Measurements from ENCODE around the gene FAIM2. TPM values are rescaled to one million over a fixed set of nuclear protein-coding genes. Genes with fewer than 3 reads are reported as not detected.

FAIM2 gene
- total RNA-seq, 2 experiments from 2014 or later, result 0.17 to 0.42 TPM

DNA sequence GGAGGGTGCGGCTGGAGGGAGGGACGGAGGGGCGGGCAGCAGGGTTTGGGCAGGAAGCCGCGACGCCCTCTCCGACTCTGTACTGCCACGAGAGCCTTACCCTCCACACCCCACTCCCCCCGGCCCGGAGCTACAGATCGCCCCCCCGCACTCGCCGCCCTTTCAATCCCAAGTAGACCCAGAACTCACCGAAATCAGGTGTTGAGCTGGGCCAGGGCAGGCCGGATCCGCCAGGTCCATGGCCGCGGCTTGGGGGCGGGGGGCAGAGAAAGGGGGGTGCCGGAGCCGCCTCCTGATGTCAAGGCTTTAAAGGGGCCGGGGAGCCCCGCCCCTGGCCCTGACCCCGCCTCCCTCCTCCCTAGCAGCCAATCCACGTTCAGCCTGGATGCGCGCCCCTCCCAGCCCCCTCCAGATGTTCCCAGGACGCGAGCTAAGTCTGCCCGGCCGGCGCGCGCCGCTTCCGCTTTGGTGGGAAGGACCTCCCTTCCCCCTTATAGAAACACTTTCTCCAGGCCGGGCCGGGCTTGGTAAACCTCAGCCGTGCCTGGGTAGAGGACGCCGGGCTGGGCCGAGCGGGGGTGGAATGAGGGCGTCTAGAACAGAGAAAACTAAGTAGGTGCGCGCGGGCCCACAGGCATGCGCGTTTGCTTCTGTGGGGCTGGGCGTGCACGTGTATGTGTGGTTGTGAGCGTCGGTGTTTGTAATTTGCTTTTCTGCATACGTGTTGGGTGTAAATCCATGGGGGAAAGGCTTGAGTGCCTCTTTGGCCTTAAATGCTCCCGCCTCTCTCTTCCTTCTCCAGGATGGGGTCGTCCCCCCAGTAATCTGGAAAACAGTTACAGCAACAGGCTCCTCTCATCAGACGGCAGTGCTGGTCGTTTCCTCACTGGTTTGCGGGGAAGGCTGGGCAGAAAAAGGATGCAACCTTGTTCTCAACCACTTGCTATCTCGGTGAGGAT lies 75.3 kb downstream of the FAIM2 start, which contains the start of gene NCKAP5L:
Gene NCKAP5L, minus strand, starts transcription at position 281 of the 959 bp plus-strand sequence. CDS start 24,369 bp downstream, outside the sequence.
- CTCF ChIA-PET, result interaction anchor here (1.0 to 4.8 kb wide), 4 partner anchors 10 to 183 kb away, joined by 3 to 32 read pairs (median 10); partner anchors contain the start of gene TMBIM6
- Mint-ChIP-seq H3K27ac (peak within 1 kb of the TSS; percentile 86), H3K4me1 (ENCODE audit: low read depth) (peaks cover 27% of the 10 kb centered on the region), H3K27me3 (ENCODE audit: low read depth) (no peaks in the 10 kb centered on the region), H3K9me3 (no peaks in the 10 kb centered on the region), H3K36me3 (ENCODE audit: low read depth) (no peaks in the 10 kb centered on the region), H3K4me3 (peak within 1 kb of the TSS; percentile 92)
- DNase-seq, result peak; percentile 94
- intact Hi-C loops (cut with micrococcal nuclease), result loop anchor here (1.0 to 10.0 kb wide), 6 partner anchors 15 to 564 kb away; partner anchors contain the start of genes BCDIN3D, CERS5, PRPF40B and SPATS2

DNA sequence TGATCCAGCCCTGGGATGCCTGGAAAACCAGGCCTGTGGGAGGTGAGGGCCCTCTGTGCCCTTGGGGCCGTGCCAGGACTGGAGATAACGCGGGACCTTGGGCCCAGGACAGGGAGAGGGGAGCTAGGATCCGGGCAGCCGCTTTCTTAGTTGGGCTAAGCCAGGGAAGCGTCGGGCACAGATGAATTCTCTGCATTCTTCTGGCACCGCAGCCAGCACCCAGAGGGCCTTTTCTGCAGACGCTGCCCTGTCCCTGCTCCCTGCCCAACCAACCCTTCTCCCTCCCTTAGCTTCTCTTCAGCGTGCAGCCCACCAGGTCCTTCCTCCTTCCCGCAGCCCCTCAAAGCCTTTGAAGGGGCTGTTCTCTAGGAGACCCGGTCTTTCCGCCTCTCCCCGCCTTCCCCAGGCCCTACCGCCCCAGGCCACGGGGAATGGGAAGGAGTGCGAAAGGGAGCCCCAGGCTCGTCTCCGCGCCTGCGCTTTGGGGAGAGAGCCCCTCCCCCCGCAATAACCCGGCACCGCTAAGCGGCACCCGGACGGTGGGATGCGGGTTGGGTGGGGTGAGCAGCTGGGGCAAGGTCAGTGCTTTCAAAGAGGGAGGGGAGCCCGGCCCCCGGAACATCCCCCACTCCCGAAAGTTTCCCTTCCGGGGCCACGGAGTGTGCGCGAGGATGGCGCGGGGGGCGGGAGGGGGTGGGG lies 76.2 kb downstream of the FAIM2 start:
- Mint-ChIP-seq H3K27ac (no peak overlapping the region), H3K27me3 (ENCODE audit: low read depth) (no peaks in the 10 kb centered on the region), H3K36me3 (ENCODE audit: low read depth) (peaks cover 3% of the 10 kb centered on the region), H3K4me3 (peak overlapping the region; percentile 92), H3K9me3 (no peaks in the 10 kb centered on the region), H3K4me1 (ENCODE audit: low read depth) (peaks cover 31% of the 10 kb centered on the region)
- intact Hi-C loops (cut with micrococcal nuclease), result loop anchor here (1.0 to 10.0 kb wide), 6 partner anchors 16 to 563 kb away; partner anchors contain the start of genes BCDIN3D, CERS5, PRPF40B and SPATS2
- DNase-seq, result peak; percentile 35
- CTCF ChIA-PET, result interaction anchor here (0.5 to 4.8 kb wide), 6 partner anchors 11 to 552 kb away, joined by 3 to 32 read pairs (median 8); partner anchors contain the start of gene TMBIM6

DNA sequence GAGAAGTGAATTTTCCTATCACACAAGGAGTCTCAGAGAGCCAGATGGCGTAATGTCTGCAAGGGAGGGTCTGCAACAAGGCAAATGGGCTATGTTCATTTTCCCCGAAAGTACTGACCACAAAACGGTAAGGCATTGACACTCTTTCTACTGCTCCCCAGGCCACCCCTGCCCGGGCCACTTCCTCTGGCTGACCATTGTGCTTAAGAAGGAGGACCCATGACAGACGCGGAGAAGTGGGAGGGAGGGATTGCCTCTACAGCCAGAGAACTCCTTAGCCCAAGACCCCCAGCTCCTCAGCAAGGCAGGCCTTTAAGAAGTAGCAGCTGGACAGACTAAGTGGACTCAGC lies 76.7 kb downstream of the FAIM2 start:
- Mint-ChIP-seq H3K27me3 (ENCODE audit: low read depth) (no peaks in the 10 kb centered on the region), H3K4me3 (peak overlapping the region; percentile 69), H3K27ac (no peak overlapping the region), H3K9me3 (no peaks in the 10 kb centered on the region), H3K4me1 (ENCODE audit: low read depth) (peaks cover 34% of the 10 kb centered on the region), H3K36me3 (ENCODE audit: low read depth) (peaks cover 3% of the 10 kb centered on the region)
- intact Hi-C loops (cut with micrococcal nuclease), result loop anchor here (5.0 to 10.0 kb wide), 2 partner anchors 460 to 562 kb away; partner anchors contain the start of genes SPATS2 and TUBA1C
- no peak for DNase-seq
- CTCF ChIA-PET, result interaction anchor here (0.5 to 4.8 kb wide), 4 partner anchors 11 to 553 kb away, joined by 3 to 32 read pairs (median 8); partner anchors contain the start of gene TMBIM6

DNA sequence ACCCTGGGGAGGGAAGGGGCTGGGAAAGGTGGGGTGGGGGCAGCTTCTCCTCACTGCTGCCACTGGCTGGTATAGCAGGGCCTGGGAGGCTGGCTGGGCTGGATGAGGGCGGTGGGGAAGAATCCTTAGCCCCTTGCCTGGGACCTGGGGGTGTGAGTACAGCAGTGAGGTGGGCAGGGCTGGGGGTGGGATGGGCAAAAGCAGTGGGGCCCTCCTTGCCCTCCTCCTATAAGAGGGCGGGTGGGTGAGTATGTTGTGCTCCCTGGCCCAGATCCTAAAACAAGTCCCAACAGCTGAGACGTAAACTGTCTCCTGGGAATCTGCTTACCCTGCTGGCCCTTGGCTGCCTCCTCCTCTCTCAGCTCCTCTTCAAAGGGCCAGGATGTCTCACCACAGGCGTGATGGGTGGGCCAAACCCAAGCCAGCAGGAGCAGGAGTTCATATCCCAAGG lies 77.7 kb downstream of the FAIM2 start:
- DNase-seq, result no peak
- intact Hi-C loops (cut with micrococcal nuclease), result loop anchor here (5.0 to 10.0 kb wide), 2 partner anchors 459 to 561 kb away; partner anchors contain the start of genes SPATS2 and TUBA1C
- Mint-ChIP-seq H3K9me3 (no peaks in the 10 kb centered on the region), H3K27me3 (ENCODE audit: low read depth) (no peaks in the 10 kb centered on the region), H3K27ac (no peak overlapping the region), H3K4me1 (ENCODE audit: low read depth) (peaks cover 44% of the 10 kb centered on the region), H3K4me3 (peak overlapping the region; percentile 69), H3K36me3 (ENCODE audit: low read depth) (peaks cover 3% of the 10 kb centered on the region)
- CTCF ChIA-PET, result interaction anchor here (1.6 to 4.8 kb wide), 2 partner anchors 12 to 85 kb away, joined by 3 to 32 read pairs; partner anchors contain the start of gene TMBIM6

DNA sequence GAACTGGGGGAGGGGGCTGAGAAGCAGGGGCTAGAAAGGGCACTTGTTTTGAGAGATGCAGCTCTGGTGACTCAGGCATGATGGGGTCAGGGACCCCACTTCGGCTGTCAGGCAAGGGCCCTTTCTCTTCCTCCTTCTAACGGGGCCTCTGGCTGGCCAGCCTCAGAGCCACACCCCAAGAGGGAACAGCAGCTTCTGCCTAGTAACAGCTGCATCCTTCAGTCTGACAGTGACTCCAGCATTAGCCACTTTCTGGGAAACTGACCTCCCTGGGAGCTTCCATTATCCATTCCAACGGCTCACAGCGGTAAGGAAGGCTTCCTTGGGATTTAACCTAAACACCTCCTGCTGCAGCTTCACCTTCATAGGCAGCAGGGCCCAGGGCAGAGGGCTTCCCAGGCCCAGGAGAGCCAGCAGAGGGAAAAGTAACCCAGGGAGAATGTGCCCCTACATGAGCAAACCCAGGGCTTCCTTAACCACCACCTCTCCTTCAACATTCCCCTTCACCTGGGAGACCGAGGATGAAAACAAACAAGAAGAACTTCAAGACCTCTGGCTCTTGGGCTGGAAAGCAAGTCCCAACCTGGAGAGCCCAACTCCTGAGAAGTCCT lies 78.2 kb downstream of the FAIM2 start:
- Mint-ChIP-seq H3K4me1 (ENCODE audit: low read depth) (peaks cover 47% of the 10 kb centered on the region), H3K36me3 (ENCODE audit: low read depth) (peaks cover 3% of the 10 kb centered on the region), H3K9me3 (no peaks in the 10 kb centered on the region), H3K27me3 (ENCODE audit: low read depth) (no peaks in the 10 kb centered on the region), H3K4me3 (no peak overlapping the region), H3K27ac (no peak overlapping the region)
- intact Hi-C loops (cut with micrococcal nuclease), result loop anchor here (5.0 to 10.0 kb wide), 2 partner anchors 458 to 561 kb away; partner anchors contain the start of genes SPATS2 and TUBA1C
- DNase-seq, result no peak
- CTCF ChIA-PET, result no interaction called here

DNA sequence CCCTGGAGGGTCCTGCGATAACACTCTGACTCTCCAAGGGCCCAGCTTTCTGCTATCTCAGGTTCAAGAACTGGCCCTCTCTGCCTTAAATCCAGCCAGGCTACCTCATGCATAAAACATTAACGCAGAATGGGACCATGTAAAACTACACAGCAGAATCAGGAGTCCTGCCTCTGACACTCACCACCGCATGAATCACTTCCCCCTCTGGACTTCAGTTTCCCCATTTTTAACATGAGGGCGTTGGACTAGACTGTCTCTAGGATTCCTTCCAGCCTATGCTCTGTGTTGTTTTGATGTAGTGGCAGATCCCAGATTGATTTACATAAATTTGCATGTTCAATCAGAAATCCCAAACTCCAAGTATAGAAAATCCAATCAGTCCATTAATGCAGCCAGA lies 78.8 kb downstream of the FAIM2 start:
- Mint-ChIP-seq H3K36me3 (ENCODE audit: low read depth) (peaks cover 3% of the 10 kb centered on the region), H3K4me3 (no peak overlapping the region), H3K4me1 (ENCODE audit: low read depth) (peaks cover 47% of the 10 kb centered on the region), H3K27me3 (ENCODE audit: low read depth) (no peaks in the 10 kb centered on the region), H3K9me3 (no peaks in the 10 kb centered on the region), H3K27ac (no peak overlapping the region)
- CTCF ChIA-PET, result no interaction called here
- DNase-seq, result no peak
- intact Hi-C loops (cut with micrococcal nuclease), result loop anchor here (5.0 to 10.0 kb wide), 2 partner anchors 458 to 560 kb away; partner anchors contain the start of genes SPATS2 and TUBA1C

DNA sequence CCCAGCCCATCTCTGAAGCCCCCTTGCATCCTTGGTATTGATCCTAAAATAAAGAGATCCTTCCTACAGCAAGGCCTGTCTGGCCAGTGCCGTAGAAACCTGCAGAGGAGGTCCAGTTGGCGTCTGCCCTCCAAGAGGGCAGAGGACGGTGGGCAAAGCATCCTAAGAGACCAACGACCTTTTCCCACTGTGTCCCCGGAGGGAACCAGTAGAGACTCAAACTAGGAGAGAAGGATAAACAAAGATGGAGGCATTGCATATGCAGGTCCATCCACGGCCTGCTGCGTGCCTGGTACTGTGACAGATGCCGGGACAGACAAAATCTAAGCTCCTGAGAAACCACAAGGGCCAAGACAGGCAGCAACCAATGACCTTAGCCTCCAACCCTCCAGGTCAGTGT lies 79.3 kb downstream of the FAIM2 start:
- H3K4me1 Mint-ChIP-seq (ENCODE audit: low read depth), result peaks cover 47% of the 10 kb centered on the region
- CTCF ChIA-PET, result no interaction called here

DNA sequence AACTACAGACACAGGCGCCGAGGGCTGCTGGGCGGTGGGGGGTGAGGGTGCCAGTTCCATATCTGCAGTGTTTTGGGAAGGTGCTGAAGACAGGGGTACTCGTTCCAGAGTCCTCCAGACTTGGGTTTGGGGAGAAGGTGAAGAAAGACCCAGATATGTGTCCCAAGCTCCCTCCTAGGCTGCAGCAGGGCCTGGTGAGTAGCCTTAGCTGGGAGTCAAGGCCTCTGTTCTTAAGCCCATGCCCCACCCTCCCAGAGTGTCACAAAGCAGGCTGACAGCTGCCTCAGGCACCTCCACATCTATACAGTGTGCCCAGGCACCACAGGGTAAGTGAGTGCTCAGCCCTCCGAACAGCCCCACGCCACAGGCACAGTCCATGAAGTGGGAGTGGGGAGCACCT lies 79.7 kb downstream of the FAIM2 start:
- Mint-ChIP-seq H3K27me3 (ENCODE audit: low read depth) (no peaks in the 10 kb centered on the region), H3K36me3 (ENCODE audit: low read depth) (peaks cover 3% of the 10 kb centered on the region), H3K4me1 (ENCODE audit: low read depth) (peaks cover 42% of the 10 kb centered on the region), H3K9me3 (no peaks in the 10 kb centered on the region), H3K4me3 (no peak overlapping the region), H3K27ac (no peak overlapping the region)
- no peak for DNase-seq
- CTCF ChIA-PET, result no interaction called here
- intact Hi-C loops (cut with micrococcal nuclease), result loop anchor here (10.0 kb wide), 1 partner anchor 559 kb away; the partner anchor contains the start of gene TUBA1C

More for the DNA sequence above, 79.3 kb downstream of the FAIM2 start:
- Mint-ChIP-seq H3K4me3 (no peak overlapping the region), H3K27ac (no peak overlapping the region), H3K36me3 (ENCODE audit: low read depth) (peaks cover 3% of the 10 kb centered on the region), H3K9me3 (no peaks in the 10 kb centered on the region), H3K27me3 (ENCODE audit: low read depth) (no peaks in the 10 kb centered on the region)
- DNase-seq, result no peak
- intact Hi-C loops (cut with micrococcal nuclease), result loop anchor here (10.0 kb wide), 1 partner anchor 560 kb away; the partner anchor contains the start of gene TUBA1C

DNA sequence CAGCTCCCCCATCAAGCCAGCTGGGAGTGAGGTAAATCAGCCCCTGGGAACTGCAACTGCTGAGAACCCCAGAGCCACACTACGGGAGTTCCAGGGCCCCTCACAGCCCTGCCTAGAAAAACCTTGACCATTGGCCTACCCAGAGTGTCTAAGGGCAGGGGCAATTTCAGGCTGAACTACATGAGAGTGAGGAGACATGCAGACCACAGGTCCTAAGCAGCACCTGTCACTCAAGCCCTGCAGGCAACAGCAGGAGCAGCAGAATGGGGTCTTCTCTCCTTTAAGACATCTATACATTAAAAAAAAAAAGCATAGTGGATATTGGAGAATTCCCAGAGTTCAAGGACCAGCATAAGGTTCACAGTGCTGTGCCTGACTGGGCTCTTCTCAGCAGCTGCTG lies 80.3 kb downstream of the FAIM2 start:
- DNase-seq, result no peak
- intact Hi-C loops (cut with micrococcal nuclease), result loop anchor here (10.0 kb wide), 1 partner anchor 559 kb away; the partner anchor contains the start of gene TUBA1C

DNA sequence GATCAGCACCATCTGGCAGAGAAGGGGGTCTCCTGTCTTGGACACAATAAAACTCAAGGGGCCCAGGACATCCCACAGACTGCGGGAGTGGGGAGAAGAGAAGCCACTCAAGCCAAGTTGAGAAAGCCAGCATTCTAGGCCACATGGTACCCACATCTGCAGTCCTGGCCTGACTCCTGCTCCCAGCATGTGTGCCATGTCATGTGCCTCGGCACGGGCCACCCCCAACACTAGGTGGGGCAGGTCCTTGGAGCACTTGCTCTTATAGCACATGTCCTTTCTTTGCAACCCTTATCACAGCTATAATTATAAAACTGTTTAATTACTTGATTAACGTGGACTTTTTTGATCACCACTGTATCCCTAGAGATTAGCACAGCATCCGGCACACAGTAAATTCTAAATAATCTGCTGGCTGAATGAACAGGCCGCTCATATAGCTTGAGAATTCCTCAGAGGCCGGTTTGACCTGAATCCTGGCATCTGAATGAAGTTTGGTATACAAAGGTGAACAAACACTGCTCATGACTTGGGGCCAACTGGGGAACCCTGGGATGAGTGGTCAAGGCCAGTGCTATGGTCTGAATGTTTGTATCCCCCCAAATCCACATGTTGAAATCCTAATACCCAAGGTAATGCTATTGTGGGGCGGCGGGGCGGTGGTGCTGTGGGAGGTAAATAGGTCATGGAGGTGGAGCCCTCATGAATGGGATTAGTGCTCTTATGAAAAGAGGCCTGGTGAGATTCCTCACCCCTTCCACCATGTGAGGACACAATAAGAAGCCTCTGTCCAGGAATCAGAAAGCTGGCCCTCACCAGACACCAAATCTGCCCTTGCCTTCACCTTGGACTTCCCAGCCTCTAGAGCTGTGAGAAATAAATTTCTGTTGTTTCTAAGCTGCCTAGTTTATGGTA lies 82.1 kb downstream of the FAIM2 start:
- H3K4me3 Mint-ChIP-seq, result no peak overlapping the region
- H3K4me1 Mint-ChIP-seq (ENCODE audit: low read depth), result peaks cover 29% of the 10 kb centered on the region
- CTCF ChIA-PET, result interaction anchor here (0.7 to 2.9 kb wide), 4 partner anchors 26 to 80 kb away, joined by 3 to 13 read pairs (median 6); partner anchors contain the start of gene TMBIM6
- H3K9me3 Mint-ChIP-seq, result no peaks in the 10 kb centered on the region
- H3K36me3 Mint-ChIP-seq (ENCODE audit: low read depth), result peaks cover 3% of the 10 kb centered on the region
- DNase-seq, result peak; percentile 28
- no peaks in the 10 kb centered on the region for H3K27me3 Mint-ChIP-seq (ENCODE audit: low read depth)
- intact Hi-C loops (cut with micrococcal nuclease), result loop anchor here (10.0 kb wide), 1 partner anchor 557 kb away; the partner anchor contains the start of gene TUBA1C
- peak overlapping the region; percentile 62 for H3K27ac Mint-ChIP-seq

More for the DNA sequence above, 80.3 kb downstream of the FAIM2 start:
- Mint-ChIP-seq H3K36me3 (ENCODE audit: low read depth) (peaks cover 3% of the 10 kb centered on the region), H3K9me3 (no peaks in the 10 kb centered on the region), H3K4me3 (no peak overlapping the region), H3K27ac (no peak overlapping the region), H3K27me3 (ENCODE audit: low read depth) (no peaks in the 10 kb centered on the region), H3K4me1 (ENCODE audit: low read depth) (peaks cover 38% of the 10 kb centered on the region)
- CTCF ChIA-PET, result no interaction called here

Measured in activated naive CD4-positive, alpha-beta T cell treated with anti-CD3 and anti-CD28 coated beads for 36 hours (primary cell).